K562 (cell line): ENCODE results near the gene CHD2. TPM values are rescaled to one million over a fixed set of nuclear protein-coding genes. Genes with fewer than 3 reads are reported as not detected.

Source experiments
- AFF4 ChIP-seq: sonication (generic); formaldehyde crosslinking; IDR thresholded peaks from 2 replicates; pipeline ENCODE4 v1.8.0; 2023; ENCODE audit warnings: mild to moderate bottlenecking, missing genetic modification reagents
- CXXC5 ChIP-seq: fragments of 250-450 bp; sonication (Bioruptor Pico); IDR thresholded peaks from 2 replicates; pipeline ENCODE4 v1.8.0; 2022; ENCODE audit warnings: inconsistent platforms, mild to moderate bottlenecking, moderate library complexity
- LCOR ChIP-seq: sonication (generic); formaldehyde crosslinking; IDR thresholded peaks from 2 replicates; pipeline ENCODE4 v1.8.0; 2022; ENCODE audit warnings: mild to moderate bottlenecking, missing genetic modification reagents
- NUFIP1 ChIP-seq: fragments of 450-650 bp; IDR thresholded peaks from 2 replicates; pipeline ENCODE4 v1.6.1; 2018; ENCODE audit not compliant: partially characterized antibody
- PHF21A ChIP-seq: fragments of 450-650 bp; IDR thresholded peaks from 2 replicates; pipeline ENCODE4 v1.6.1; 2017; ENCODE audit warnings: low read depth, borderline replicate concordance
- ZBTB40 ChIP-seq, 2 experiments: fragments of 450-650 bp in 1 of 2; sonication (generic) in 1 of 2; formaldehyde crosslinking in 1 of 2; IDR thresholded peaks; 2 replicates each; pipeline versions ENCODE4 v1.7.1 to v1.9.0; 2016 to 2022; ENCODE audit warnings: inconsistent platforms in 1 of 2, mild to moderate bottlenecking in 1 of 2, missing genetic modification reagents in 1 of 2
- ZBTB5 ChIP-seq: fragments of 450-650 bp; IDR thresholded peaks from 2 replicates; pipeline ENCODE4 v1.6.1; 2017; ENCODE audit warnings: antibody characterized with exemption
- ZFP36 ChIP-seq: fragments of 150-350 bp; IDR thresholded peaks from 2 replicates; pipeline ENCODE4 v1.6.1; 2018; ENCODE audit warnings: low read length, low read depth; ENCODE audit not compliant: partially characterized antibody
- ZNF717 ChIP-seq: fragments of 250-450 bp; sonication (Bioruptor Pico); IDR thresholded peaks from 2 replicates; pipeline ENCODE4 v1.5.0; 2021
- polyA plus RNA-seq, 8 experiments: library from polyadenylated mRNA; depleted of rRNA in 4 of 8; stranded (reverse) in 5 of 8; unstranded in 3 of 8; fragments of >200 nt; fragmentation: Nextera tagmentation in 2 of 8; fragmentation: Illumina TruSeq in 1 of 8; extraction: Ambion mirVana in 2 of 8; extraction: Trizol in 1 of 8; gene quantifications; 2 replicates each; pipeline versions ENCODE4 v1.2.1 to v1.2.3, GENCODE V29; 2011 to 2014; ENCODE audit warnings: inconsistent platforms in 1 of 8, missing spikeins in 1 of 8
- total RNA-seq, 7 experiments: library from RNA; depleted of rRNA in 6 of 7; stranded (reverse); fragments of >200 nt in 6 of 7; fragmentation: Illumina TruSeq in 2 of 7; extraction: Trizol in 2 of 7; gene quantifications; 2 replicates each; pipeline versions ENCODE4 v1.2.1 to v1.2.3, GENCODE V29; 2011 to 2021; ENCODE audit warnings: low replicate concordance in 1 of 7

The CHD2 gene
- total and polyA plus RNA-seq, 9 of the 15 experiments (the other 6 are each of a cell fraction or from before 2014, with no cell fraction given) = 38.9 to 70.8 (median 56.2) TPM

- peak; percentile 88 for TF ChIP-seq AFF4
- TF ChIP-seq NUFIP1 = no peak
- TF ChIP-seq ZBTB5 = no peak
- TF ChIP-seq ZBTB40 (IDR thresholded peaks at IDR 0.05) = peak; percentile 49
- no peak for TF ChIP-seq ZBTB40 (CRISPR knock-in tag; IDR thresholded peaks at IDR 0.05)
- TF ChIP-seq ZNF717 = 0 out of 2 replicates have a peak, but pooled peaks have one; percentile 31
- peak; percentile 89 for TF ChIP-seq CXXC5 (CRISPR knock-in tag)
- TF ChIP-seq LCOR (CRISPR knock-in tag) = peak; percentile 75; the same call in 1 of the 2 replicates
- TF ChIP-seq PHF21A = no peak
- TF ChIP-seq ZFP36 = no peak
These were observed 18.1 kb upstream of the CHD2 start (continued) for GRCh38 chr15:92881802-92882696.
